Measurements from ENCODE around the gene BOC. TPM values are rescaled to one million over a fixed set of nuclear protein-coding genes. Genes with fewer than 3 reads are reported as not detected.

BOC gene
- total and polyA plus RNA-seq, 2 of the 4 experiments (the other 2 are of a cell fraction) = 6.8 to 15.2 TPM

GRCh38 chr3:113161661-113162060, 49.7 kb upstream of the BOC start:
- Histone ChIP-seq H2BK20ac (ENCODE audit: low read depth, low read length) (no peak overlapping the region), H3K4me2 (ENCODE audit: low read depth, low read length) (no peak overlapping the region), H2BK5ac (ENCODE audit: low read depth, low read length, poor library complexity, severe bottlenecking) (no peak overlapping the region), H3K4ac (ENCODE audit: low read depth, low read length) (no peak overlapping the region), H3K36me3 (ENCODE audit: control insufficient read depth, insufficient read depth, low read length) (no peaks in the 10 kb centered on the region), H3K4me1 (ENCODE audit: control insufficient read depth, insufficient read depth, low read length) (peaks cover 7% of the 10 kb centered on the region; the same call in 1 of the 2 replicates), H2BK120ac (ENCODE audit: low read depth, low read length) (no peak overlapping the region), H3K9me3 (ENCODE audit: control insufficient read depth, insufficient read depth, low read length) (peaks cover 2% of the 10 kb centered on the region; the same call in 1 of the 2 replicates), H3K18ac (ENCODE audit: low read depth, low read length) (no peak overlapping the region), H2AFZ (replicated peaks; ENCODE audit: low read length, poor library complexity) (no peak overlapping the region), H3K4me3 (ENCODE audit: insufficient read depth, low read depth, low read length) (no peak overlapping the region), H3K79me1 (ENCODE audit: low read depth in 1 of 2, low read length in 2 of 2) (no peaks in the 10 kb centered on the region), H2BK15ac (ENCODE audit: low read depth, low read length) (no peak overlapping the region), H2AK9ac (replicated peaks; ENCODE audit: low read depth, low read length, poor library complexity) (no peak overlapping the region), H3K27ac (ENCODE audit: insufficient read depth, low read length) (no peak overlapping the region), H3K23ac (ENCODE audit: low read depth, low read length) (no peak overlapping the region), H4K20me1 (ENCODE audit: insufficient read depth, low read length) (no peaks in the 10 kb centered on the region), H3K14ac (replicated peaks; ENCODE audit: low read depth, low read length) (no peak overlapping the region), H2AK5ac (ENCODE audit: low read depth, low read length) (no peak overlapping the region), H4K91ac (ENCODE audit: insufficient read depth, low read depth, low read length) (no peak overlapping the region), H3K56ac (ENCODE audit: extremely low read depth, insufficient read depth, low read length) (no peak overlapping the region), H3K9ac (ENCODE audit: low read depth, low read length) (no peak overlapping the region), H4K5ac (ENCODE audit: low read depth, low read length) (no peak overlapping the region), H3K27me3 (ENCODE audit: control insufficient read depth, insufficient read depth, low read length) (peaks cover 9% of the 10 kb centered on the region; the same call in 1 of the 2 replicates), H4K8ac (ENCODE audit: low read depth in 2 of 2, low read length in 2 of 2) (no peak overlapping the region), H3K9me1 (ENCODE audit: insufficient read depth, low read length) (no peaks in the 10 kb centered on the region)
- ChIA-PET POLR2A (ENCODE audit: unreplicated experiment) (no interaction called here), CTCF (no interaction called here)
- no peak for TF ChIP-seq CTCF (conservative IDR thresholded peaks at IDR 0.05; ENCODE audit: low read depth, low read length)
- TF ChIP-seq MAZ (IDR thresholded peaks at IDR 0.05; ENCODE audit: borderline replicate concordance, low read depth, low read length) = no peak
- no peak for TF ChIP-seq USF2 (IDR thresholded peaks at IDR 0.05; ENCODE audit: low read depth, low read length)
- no peak for TF ChIP-seq POLR2A (IDR thresholded peaks at IDR 0.05; ENCODE audit: low read depth, low read length)
- no peak for TF ChIP-seq MXI1 (IDR thresholded peaks at IDR 0.05; ENCODE audit: borderline replicate concordance, low read depth, low read length)
- DNase-seq = no peak
- no TSS peak for BruUV-seq (replicated peaks)
- 74% methylated on average over 2 of the region's 4 CpGs; no CpG with 5 or more reads in 1 of the 2 experiments for WGBS, 2 experiments (ENCODE audit: extremely low coverage in 2 of 2, insufficient read length in 1 of 2)
- dilution Hi-C loops (cut with HindIII; ENCODE audit: low sequenced_read_pairs, unreplicated experiment) (no loop called here), in situ Hi-C loops (cut with MboI; ENCODE audit: low sequenced_read_pairs) (no loop called here), intact Hi-C loops (cut with micrococcal nuclease) (no loop called here)
- no peak for ATAC-seq (ENCODE audit: low read depth)
